ENCODE measurements around the gene HYPK. TPM values are rescaled to one million over a fixed set of nuclear protein-coding genes. Genes with fewer than 3 reads are reported as not detected.
A peak's percentile ranks its signal among the peaks of the same experiment; 100 is the strongest.

HYPK gene
- total and polyA plus RNA-seq, 2 of the 8 experiments (the other 6 are each of a cell fraction or from before 2014, with no cell fraction given), result 5.4 to 17.6 TPM

- Histone ChIP-seq H3K14ac (ENCODE audit: insufficient read length) (no peak overlapping the region), H2BK15ac (ENCODE audit: low read length) (no peak overlapping the region), H3K4me1 (replicated peaks in 1 of 4; ENCODE audit: control insufficient read depth in 3 of 4, insufficient read depth in 4 of 4, low read length in 3 of 4) (peaks cover 21 to 34% (median 27%) of the 10 kb centered on the region in 4 experiments), H3K56ac (replicated peaks; ENCODE audit: insufficient read length, low read depth, low read length) (no peak overlapping the region), H4K8ac (ENCODE audit: extremely low read depth, insufficient read depth, low read length) (no peak overlapping the region), H3K9ac (replicated peaks in 1 of 4; ENCODE audit: extremely low read depth in 1 of 4, low read depth in 3 of 4, low read length in 3 of 4) (no peak overlapping the region), H3K18ac (ENCODE audit: extremely low read depth, low read length) (peak overlapping the region; percentile 68; the same call in 1 of the 2 replicates), H3K9me3 (ENCODE audit: insufficient read depth in 2 of 2, low read depth in 1 of 2, low read length in 1 of 2) (no peaks in the 10 kb centered on the region), H4K20me1 (replicated peaks in 1 of 2; ENCODE audit: control insufficient read depth in 1 of 2, insufficient read depth in 2 of 2, low read length in 2 of 2) (peaks cover 4 to 17% of the 10 kb centered on the region in 2 experiments), H3K27me3 (replicated peaks in 1 of 4; ENCODE audit: control insufficient read depth in 3 of 4, extremely low read depth in 1 of 4, insufficient read depth in 3 of 4, low read length in 3 of 4) (no peaks in the 10 kb centered on the region), H2AK5ac (ENCODE audit: low read depth, low read length) (0 out of 2 replicates have a peak overlapping the region, but pooled peaks have one; percentile 0), H3K79me1 (ENCODE audit: low read depth, low read length) (peaks cover 19% of the 10 kb centered on the region), H3K36me3 (ENCODE audit: control insufficient read depth in 2 of 4, insufficient read depth in 4 of 4, low read length in 3 of 4) (peaks cover 14 to 56% (median 22%) of the 10 kb centered on the region in 4 experiments), H2BK20ac (ENCODE audit: low read length) (no peak overlapping the region), H2BK12ac (ENCODE audit: low read depth, low read length) (0 out of 2 replicates have a peak overlapping the region, but pooled peaks have one; percentile 53), H4K91ac (replicated peaks; ENCODE audit: insufficient read length, low read length) (no peak overlapping the region), H3K27ac (ENCODE audit: low read depth, low read length) (peak overlapping the region; percentile 14; the same call in 1 of the 2 replicates), H3K4ac (replicated peaks; ENCODE audit: insufficient read length, low read depth, low read length) (no peak overlapping the region), H2BK120ac (replicated peaks; ENCODE audit: low read depth, low read length) (no peak overlapping the region), H3K4me3 (ENCODE audit: extremely low read depth in 1 of 4, insufficient read depth in 2 of 4, low read depth in 3 of 4, low read length in 4 of 4) (no peak overlapping the region; a peak in 1 of 8 replicates), H3K79me2 (ENCODE audit: control insufficient read depth in 1 of 2, insufficient read depth in 2 of 2, low read length in 2 of 2) (peaks cover 0 to 34% of the 10 kb centered on the region in 2 experiments; a peak in 2 of 4 replicates), H3K4me2 (ENCODE audit: insufficient read depth in 1 of 2, low read depth in 2 of 2, low read length in 2 of 2) (no peak overlapping the region; a peak in 1 of 4 replicates), H2AFZ (ENCODE audit: low read length) (no peak overlapping the region), H3K23me2 (ENCODE audit: low read depth, low read length) (peaks cover 3% of the 10 kb centered on the region), H2BK5ac (ENCODE audit: low read depth, low read length) (peak overlapping the region; percentile 36; the same call in 1 of the 2 replicates), H4K5ac (ENCODE audit: insufficient read length, low read depth, low read length) (no peak overlapping the region), H3K23ac (ENCODE audit: insufficient read length) (no peak overlapping the region)
- no peak for FAIRE-seq
- 94% methylated on average over 3 of the region's 3 CpGs; no CpG with 5 or more reads in 1 of the 2 experiments for WGBS, 2 experiments (ENCODE audit: extremely low coverage in 1 of 2, insufficient coverage in 1 of 2, insufficient read length in 1 of 2, insufficient replicate concordance in 2 of 2, low coverage in 1 of 2, low lambda C conversion rate in 2 of 2, missing lambda C conversion rate in 1 of 2)
- no peak for DNase-seq (ENCODE audit: low read depth in 1 of 2, low spot score in 2 of 2)
- ChIA-PET POLR2A (ENCODE audit: partially characterized antibody) (interaction anchor here (0.9 to 8.9 kb wide), 8 partner anchors 8 to 55 kb away, joined by 3 to 71 read pairs (median 12); partner anchors contain the start of genes ELL3 and MFAP1), CTCF (ENCODE audit: partially characterized antibody) (interaction anchor here (0.6 to 2.8 kb wide), 5 partner anchors 10 to 1384 kb away, joined by 3 to 9 read pairs (median 4); partner anchors contain the start of gene ELL3)
- TF ChIP-seq POLR2AphosphoS5 (IDR thresholded peaks at IDR 0.05; ENCODE audit: low read depth, low read length) (peak; percentile 66), POLR2A (IDR thresholded peaks at IDR 0.05; ENCODE audit: control extremely low read depth in 1 of 2, low read depth in 2 of 2, low read length in 2 of 2) (peak in 1 of 2 experiments; percentile 44; a peak in 1 of 3 replicates), GTF2F1 (IDR thresholded peaks at IDR 0.05; ENCODE audit: borderline replicate concordance, low read depth, low read length) (no peak)
Measured at GRCh38 chr15:43796566-43796965, 3.8 kb upstream of the HYPK start.
